Measurements from ENCODE around the gene F11R.
"Not testable (repeated sequence)": the region's sequence is repeated elsewhere in the genome, so short reads cannot be mapped to it uniquely, and the experiment has no call there.

F11R gene

GRCh38 chr1:160951443-160952128, 69.4 kb downstream of the F11R start:
- Histone ChIP-seq H3K27ac (ENCODE audit: low read length, poor library complexity, severe bottlenecking) (no peak overlapping the region), H2AK5ac (ENCODE audit: low read length, severe bottlenecking) (no peak overlapping the region), H3K23ac (ENCODE audit: low read length in 2 of 2) (no peak overlapping the region), H3K4ac (ENCODE audit: low read depth in 1 of 2, low read length in 2 of 2) (no peak overlapping the region), H3K4me1 (ENCODE audit: control insufficient read depth, insufficient read depth, low read depth, low read length) (no peaks in the 10 kb centered on the region), H3K14ac (ENCODE audit: low read length in 2 of 2) (no peak overlapping the region), H2BK5ac (ENCODE audit: low read depth, low read length, poor library complexity, severe bottlenecking) (no peak overlapping the region), H3K79me1 (replicated peaks; ENCODE audit: low read length, poor library complexity, severe bottlenecking) (no peaks in the 10 kb centered on the region), H2BK120ac (ENCODE audit: low read depth, low read length) (no peak overlapping the region), H3K36me3 (ENCODE audit: control insufficient read depth in 1 of 2, insufficient read depth in 2 of 2, low read depth in 1 of 2, low read length in 2 of 2) (no peaks in the 10 kb centered on the region), H3K9me3 (ENCODE audit: control insufficient read depth, low read length) (no peaks in the 10 kb centered on the region), H2BK15ac (ENCODE audit: low read depth, poor library complexity, severe bottlenecking) (no peak overlapping the region), H2AFZ (ENCODE audit: low read depth, low read length) (no peak overlapping the region), H3K9ac (ENCODE audit: low read length) (no peak overlapping the region), H3K4me2 (ENCODE audit: low read length, poor library complexity, severe bottlenecking) (no peak overlapping the region), H2BK12ac (ENCODE audit: low read length in 2 of 2) (no peak overlapping the region), H3K27me3 (ENCODE audit: control insufficient read depth in 1 of 2, insufficient read depth in 1 of 2, low read length in 2 of 2) (peaks cover 3 to 34% of the 10 kb centered on the region in 2 experiments), H3K18ac (ENCODE audit: low read depth in 1 of 2, low read length in 2 of 2) (no peak overlapping the region), H4K91ac (ENCODE audit: low read length) (no peak overlapping the region), H3K4me3 (ENCODE audit: insufficient read depth in 1 of 2, low read depth in 1 of 2, low read length in 2 of 2) (no peak overlapping the region), H4K8ac (ENCODE audit: low read length) (no peak overlapping the region)
- peak; percentile 52 for DNase-seq
- WGBS = 60% methylated on average over 8 of the region's 8 CpGs

- H2AK5ac ChIP-seq (ENCODE audit: low read length, severe bottlenecking) = peak overlapping the region; percentile 11
- H3K4ac ChIP-seq (ENCODE audit: low read depth in 1 of 2, low read length in 2 of 2) = no peak overlapping the region
- no peaks in the 10 kb centered on the region for H3K9me3 ChIP-seq (ENCODE audit: control insufficient read depth, low read length)
- H3K23ac ChIP-seq (ENCODE audit: low read length in 2 of 2) = no peak overlapping the region
- no peak overlapping the region for H3K4me3 ChIP-seq (ENCODE audit: insufficient read depth in 1 of 2, low read depth in 1 of 2, low read length in 2 of 2)
- no peak overlapping the region for H2BK12ac ChIP-seq (ENCODE audit: low read length in 2 of 2)
- H2BK5ac ChIP-seq (ENCODE audit: low read depth, low read length, poor library complexity, severe bottlenecking) = no peak overlapping the region
- H3K79me1 ChIP-seq (replicated peaks; ENCODE audit: low read length, poor library complexity, severe bottlenecking) = no peaks in the 10 kb centered on the region
- H3K18ac ChIP-seq (ENCODE audit: low read depth in 1 of 2, low read length in 2 of 2) = no peak overlapping the region
- WGBS = 88% methylated on average over 3 of the region's 3 CpGs
- peaks cover 3 to 34% of the 10 kb centered on the region in 2 experiments for H3K27me3 ChIP-seq (ENCODE audit: control insufficient read depth in 1 of 2, insufficient read depth in 1 of 2, low read length in 2 of 2)
- H3K4me2 ChIP-seq (ENCODE audit: low read length, poor library complexity, severe bottlenecking) = no peak overlapping the region
- H3K27ac ChIP-seq (ENCODE audit: low read length, poor library complexity, severe bottlenecking) = no peak overlapping the region
- no peak for DNase-seq
- H2BK120ac ChIP-seq (ENCODE audit: low read depth, low read length) = no peak overlapping the region
- H2BK15ac ChIP-seq (ENCODE audit: low read depth, poor library complexity, severe bottlenecking) = no peak overlapping the region
- no peak overlapping the region for H4K8ac ChIP-seq (ENCODE audit: low read length)
- H3K4me1 ChIP-seq (ENCODE audit: control insufficient read depth, insufficient read depth, low read depth, low read length) = no peaks in the 10 kb centered on the region
- no peak overlapping the region for H2AFZ ChIP-seq (ENCODE audit: low read depth, low read length)
- H3K36me3 ChIP-seq (ENCODE audit: control insufficient read depth in 1 of 2, insufficient read depth in 2 of 2, low read depth in 1 of 2, low read length in 2 of 2) = no peaks in the 10 kb centered on the region
- H3K14ac ChIP-seq (ENCODE audit: low read length in 2 of 2) = no peak overlapping the region
- H4K91ac ChIP-seq (ENCODE audit: low read length) = no peak overlapping the region
- no peak overlapping the region for H3K9ac ChIP-seq (ENCODE audit: low read length)
Measured at GRCh38 chr1:160950657-160951056, 70.3 kb downstream of the F11R start.

GRCh38 chr1:160949881-160950280, 71.1 kb downstream of the F11R start:
- H4K8ac ChIP-seq (ENCODE audit: low read length) = no peak overlapping the region
- no peak overlapping the region for H2AFZ ChIP-seq (ENCODE audit: low read depth, low read length)
- no peaks in the 10 kb centered on the region for H3K79me1 ChIP-seq (replicated peaks; ENCODE audit: low read length, poor library complexity, severe bottlenecking)
- WGBS = 75% methylated on average over 2 of the region's 2 CpGs
- H2BK15ac ChIP-seq (ENCODE audit: low read depth, poor library complexity, severe bottlenecking) = no peak overlapping the region
- H3K14ac ChIP-seq (ENCODE audit: low read length in 2 of 2) = no peak overlapping the region
- no peak overlapping the region for H3K18ac ChIP-seq (ENCODE audit: low read depth in 1 of 2, low read length in 2 of 2)
- H2AK5ac ChIP-seq (ENCODE audit: low read length, severe bottlenecking) = peak overlapping the region; percentile 59
- H2BK120ac ChIP-seq (ENCODE audit: low read depth, low read length) = no peak overlapping the region
- H3K27me3 ChIP-seq (ENCODE audit: control insufficient read depth in 1 of 2, insufficient read depth in 1 of 2, low read length in 2 of 2) = peaks cover 3 to 39% of the 10 kb centered on the region in 2 experiments
- no peak overlapping the region for H2BK5ac ChIP-seq (ENCODE audit: low read depth, low read length, poor library complexity, severe bottlenecking)
- H4K91ac ChIP-seq (ENCODE audit: low read length) = no peak overlapping the region
- H3K4me2 ChIP-seq (ENCODE audit: low read length, poor library complexity, severe bottlenecking) = no peak overlapping the region
- no peak overlapping the region for H3K23ac ChIP-seq (ENCODE audit: low read length in 2 of 2)
- H3K27ac ChIP-seq (ENCODE audit: low read length, poor library complexity, severe bottlenecking) = no peak overlapping the region
- DNase-seq = peak; percentile 2
- no peak overlapping the region for H3K4me3 ChIP-seq (ENCODE audit: insufficient read depth in 1 of 2, low read depth in 1 of 2, low read length in 2 of 2)
- no peaks in the 10 kb centered on the region for H3K9me3 ChIP-seq (ENCODE audit: control insufficient read depth, low read length)
- no peak overlapping the region for H3K4ac ChIP-seq (ENCODE audit: low read depth in 1 of 2, low read length in 2 of 2)
- H3K9ac ChIP-seq (ENCODE audit: low read length) = no peak overlapping the region
- H2BK12ac ChIP-seq (ENCODE audit: low read length in 2 of 2) = no peak overlapping the region
- no peaks in the 10 kb centered on the region for H3K36me3 ChIP-seq (ENCODE audit: control insufficient read depth in 1 of 2, insufficient read depth in 2 of 2, low read depth in 1 of 2, low read length in 2 of 2)
- no peaks in the 10 kb centered on the region for H3K4me1 ChIP-seq (ENCODE audit: control insufficient read depth, insufficient read depth, low read depth, low read length)

DNA sequence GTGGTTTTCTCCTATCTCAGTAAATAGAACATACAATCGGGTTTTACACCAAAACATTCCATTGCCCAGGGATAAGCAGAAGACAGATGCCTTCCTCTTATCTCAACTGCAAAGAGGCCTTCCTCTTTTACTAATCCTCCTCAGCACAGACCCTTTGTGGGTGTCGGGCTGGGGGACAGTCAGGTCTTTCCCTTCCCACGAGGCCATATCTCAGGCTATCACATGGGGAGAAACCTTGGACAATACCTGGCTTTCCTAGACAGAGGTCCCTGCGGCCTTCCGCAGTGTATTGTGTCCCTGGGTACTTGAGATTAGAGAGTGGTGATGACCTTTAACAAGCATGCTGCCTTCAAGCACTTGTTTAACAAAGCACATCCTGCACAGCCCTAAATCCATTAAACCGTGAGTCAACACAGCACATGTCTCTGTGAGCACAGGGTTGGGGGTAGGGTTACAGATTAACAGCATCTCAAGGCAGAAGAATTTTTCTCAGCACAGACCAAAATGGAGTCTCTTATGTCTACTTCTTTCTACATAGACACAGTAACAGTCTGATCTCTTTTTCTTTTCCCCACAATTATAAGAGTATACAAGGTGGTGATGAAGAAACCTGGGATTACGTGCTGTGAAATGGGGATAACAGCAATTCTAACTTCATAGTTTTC, 71.6 kb downstream of the F11R start:
- DNase-seq = peak; percentile 47
- H3K4me3 ChIP-seq (ENCODE audit: insufficient read depth in 1 of 2, low read depth in 1 of 2, low read length in 2 of 2); H3K9ac ChIP-seq (ENCODE audit: low read length); H2BK12ac ChIP-seq (ENCODE audit: low read length in 2 of 2); H3K14ac ChIP-seq (ENCODE audit: low read length in 2 of 2); H3K4ac ChIP-seq (ENCODE audit: low read depth in 1 of 2, low read length in 2 of 2); H3K4me1 ChIP-seq (ENCODE audit: control insufficient read depth, insufficient read depth, low read depth, low read length); H2BK120ac ChIP-seq (ENCODE audit: low read depth, low read length); H4K8ac ChIP-seq (ENCODE audit: low read length); H3K27ac ChIP-seq (ENCODE audit: low read length, poor library complexity, severe bottlenecking); H3K23ac ChIP-seq (ENCODE audit: low read length in 2 of 2); H2BK15ac ChIP-seq (ENCODE audit: low read depth, poor library complexity, severe bottlenecking); H2BK5ac ChIP-seq (ENCODE audit: low read depth, low read length, poor library complexity, severe bottlenecking); H4K91ac ChIP-seq (ENCODE audit: low read length); H3K18ac ChIP-seq (ENCODE audit: low read depth in 1 of 2, low read length in 2 of 2); H3K79me1 ChIP-seq (replicated peaks; ENCODE audit: low read length, poor library complexity, severe bottlenecking); H2AK5ac ChIP-seq (ENCODE audit: low read length, severe bottlenecking); H2AFZ ChIP-seq (ENCODE audit: low read depth, low read length); H3K4me2 ChIP-seq (ENCODE audit: low read length, poor library complexity, severe bottlenecking); H3K36me3 ChIP-seq (ENCODE audit: control insufficient read depth in 1 of 2, insufficient read depth in 2 of 2, low read depth in 1 of 2, low read length in 2 of 2); H3K9me3 ChIP-seq (ENCODE audit: control insufficient read depth, low read length): not testable (repeated sequence)
- 0% methylated on average over 1 of the region's 7 CpGs for WGBS
- peaks cover 3 to 36% of the 10 kb centered on the region in 2 experiments for H3K27me3 ChIP-seq (ENCODE audit: control insufficient read depth in 1 of 2, insufficient read depth in 1 of 2, low read length in 2 of 2)
